ENCODE data around the gene CEP152. TPM values are rescaled to one million over a fixed set of nuclear protein-coding genes. Genes with fewer than 3 reads are reported as not detected.

The CEP152 gene
- total and polyA plus RNA-seq, 2 experiments from 2014 or later = 14.6 to 30.5 TPM

- TF ChIP-seq CTCF (conservative IDR thresholded peaks at IDR 0.05; ENCODE audit: low read depth in 2 of 2) = no peak
- TF ChIP-seq ETS1 (IDR thresholded peaks at IDR 0.05) = no peak
- TF ChIP-seq REST (IDR thresholded peaks at IDR 0.05; ENCODE audit: unreplicated experiment) = no peak
- no peak for TF ChIP-seq ZNF331 (CRISPR knock-in tag; IDR thresholded peaks at IDR 0.05; ENCODE audit: low read depth)
- no peak for TF ChIP-seq EZH2 (IDR thresholded peaks at IDR 0.05; ENCODE audit: low read depth, unreplicated experiment)
- TF ChIP-seq EZH2phosphoT487 (IDR thresholded peaks at IDR 0.05; ENCODE audit: unreplicated experiment) = no peak
- no peak for TF ChIP-seq ZNF114 (CRISPR knock-in tag; IDR thresholded peaks at IDR 0.05)
- TF ChIP-seq CREB1 (CRISPR knock-in tag; IDR thresholded peaks at IDR 0.05; ENCODE audit: low read depth) = no peak
Observed at GRCh38 chr15:48842501-48842900, 31.6 kb upstream of the CEP152 start (continued).

- ATAC-seq = no peak
- Mint-ChIP-seq H3K27ac (no peak overlapping the region), H3K27me3 (ENCODE audit: insufficient read depth, low read depth, poor library complexity) (no peaks in the 10 kb centered on the region), H3K36me3 (ENCODE audit: low read depth) (no peaks in the 10 kb centered on the region), H3K4me3 (no peak overlapping the region), H3K4me1 (no peaks in the 10 kb centered on the region; the same call in 2 of the 3 replicates), H3K9me3 (no peaks in the 10 kb centered on the region)
- no peaks in the 10 kb centered on the region for H3K4me1 ChIP-seq (ENCODE audit: insufficient read depth)
- peaks cover 4% of the 10 kb centered on the region; the same call in 1 of the 2 replicates for H3K9me2 ChIP-seq (ENCODE audit: insufficient read depth)
- no peak for DNase-seq (ENCODE audit: low spot score)
- H3K79me2 ChIP-seq (replicated peaks; ENCODE audit: insufficient read depth) = no peaks in the 10 kb centered on the region
- no peak overlapping the region for H2AFZ ChIP-seq
- no peak overlapping the region for H3K4me2 ChIP-seq
- H3F3A ChIP-seq (replicated peaks; ENCODE audit: low read depth) = no peaks in the 10 kb centered on the region
- H3K27ac ChIP-seq (ENCODE audit: low read depth) = no peak overlapping the region
- H3K36me3 ChIP-seq (ENCODE audit: insufficient read depth) = no peaks in the 10 kb centered on the region
- no peak overlapping the region for H3K4me3 ChIP-seq
- H3K27me3 ChIP-seq (ENCODE audit: insufficient read depth) = no peaks in the 10 kb centered on the region
- H4K20me1 ChIP-seq (replicated peaks; ENCODE audit: insufficient read depth) = no peaks in the 10 kb centered on the region
- TF ChIP-seq STAT1 (IDR thresholded peaks at IDR 0.05; ENCODE audit: unreplicated experiment) (no peak), JUNB (IDR thresholded peaks at IDR 0.05; ENCODE audit: unreplicated experiment) (no peak), POLR2AphosphoS5 (IDR thresholded peaks at IDR 0.05; ENCODE audit: low read depth) (no peak), ETS1 (IDR thresholded peaks at IDR 0.05) (no peak), REST (IDR thresholded peaks at IDR 0.05; ENCODE audit: unreplicated experiment) (no peak), EZH2phosphoT487 (IDR thresholded peaks at IDR 0.05; ENCODE audit: unreplicated experiment) (no peak)
Observed at GRCh38 chr15:48834756-48835155, 23.9 kb upstream of the CEP152 start.

Measured in GM23338 (cell line).